Measurements from ENCODE around the gene MED7.
"Not testable (repeated sequence)": the region's sequence is repeated elsewhere in the genome, so short reads cannot be mapped to it uniquely, and the experiment has no call there.

MED7 gene, protein sequence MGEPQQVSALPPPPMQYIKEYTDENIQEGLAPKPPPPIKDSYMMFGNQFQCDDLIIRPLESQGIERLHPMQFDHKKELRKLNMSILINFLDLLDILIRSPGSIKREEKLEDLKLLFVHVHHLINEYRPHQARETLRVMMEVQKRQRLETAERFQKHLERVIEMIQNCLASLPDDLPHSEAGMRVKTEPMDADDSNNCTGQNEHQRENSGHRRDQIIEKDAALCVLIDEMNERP

DNA sequence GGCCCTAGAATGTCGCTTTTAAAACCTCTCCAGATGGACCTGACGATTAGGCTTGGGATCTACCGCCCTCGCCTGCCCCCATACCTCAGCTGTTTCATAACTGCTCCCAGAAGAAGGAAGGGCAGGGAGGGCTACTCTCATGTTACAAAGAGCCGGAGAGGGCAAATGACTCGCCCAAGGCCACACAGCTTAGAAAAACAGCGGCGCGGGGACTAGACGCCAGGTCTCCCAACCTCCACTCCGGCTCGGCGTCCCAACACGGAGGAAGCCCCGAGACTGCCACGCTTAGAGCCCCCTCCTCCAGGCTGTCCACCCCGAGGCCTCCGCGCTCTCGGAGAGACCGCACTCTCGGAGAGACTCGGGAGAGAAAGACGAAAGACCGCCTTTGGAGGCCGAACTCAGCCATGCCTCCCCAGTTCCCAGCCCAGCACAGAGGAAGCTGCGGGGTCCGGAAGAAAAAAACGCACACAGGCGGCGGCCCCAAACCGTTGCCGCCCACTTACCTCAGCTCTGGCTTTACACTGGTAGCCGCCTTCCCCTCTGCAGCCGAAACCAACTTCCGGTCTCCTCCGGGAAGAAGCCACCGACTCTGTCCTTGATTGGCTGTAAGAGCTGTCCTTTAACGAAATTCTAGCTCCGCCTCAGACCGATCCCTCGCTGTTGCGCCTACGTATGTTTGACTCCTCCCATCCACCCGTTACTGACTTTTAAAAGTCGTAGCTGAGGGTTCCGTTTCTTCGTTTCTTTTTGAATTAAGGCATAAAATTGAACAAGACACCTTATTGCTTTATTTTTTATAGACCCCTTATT, at the start of gene MED7:
MED7 (minus strand) TSS at position 549 of the 810 bp plus-strand sequence. CDS start 3,434 bp downstream, outside the sequence.
- peak within 1 kb of the TSS; percentile 96 for H3K4me3 Mint-ChIP-seq
- H3K27me3 Mint-ChIP-seq: no peaks in the 10 kb centered on the region
- H3K27ac Mint-ChIP-seq: peak within 1 kb of the TSS; percentile 98
- peaks cover 54% of the 10 kb centered on the region for H3K4me1 Mint-ChIP-seq (ENCODE audit: low read depth)
- H3K36me3 Mint-ChIP-seq (ENCODE audit: low read depth): peaks cover 54% of the 10 kb centered on the region
- H3K9me3 Mint-ChIP-seq: no peaks in the 10 kb centered on the region
- peak; percentile 86 for DNase-seq

DNA sequence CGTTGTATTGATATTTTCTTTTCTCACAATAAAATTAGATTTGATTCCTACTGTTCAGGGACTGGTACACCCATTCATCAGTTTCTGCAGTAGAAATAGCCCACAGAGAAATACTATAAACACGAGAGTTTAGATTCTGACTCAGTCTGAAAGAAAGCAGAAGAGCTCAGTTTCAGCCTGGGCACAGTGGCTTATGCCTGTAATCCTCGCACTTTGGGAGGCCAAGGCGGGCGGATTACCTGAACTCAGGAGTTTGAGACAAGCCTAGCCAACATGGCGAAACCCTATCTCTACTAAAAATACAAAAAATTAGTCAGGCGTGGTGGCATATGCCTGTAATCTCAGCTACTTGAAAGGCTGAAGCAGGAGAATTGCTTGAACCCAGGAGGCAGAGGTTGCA, 46.6 kb upstream of the MED7 start:
- Mint-ChIP-seq H3K27me3 (no peaks in the 10 kb centered on the region), H3K27ac (peak overlapping the region; percentile 93), H3K4me3 (peak overlapping the region; percentile 87), H3K4me1 (ENCODE audit: low read depth) (peaks cover 83% of the 10 kb centered on the region), H3K9me3 (no peaks in the 10 kb centered on the region), H3K36me3 (ENCODE audit: low read depth) (peaks cover 96% of the 10 kb centered on the region)
- DNase-seq: peak; percentile 68

DNA sequence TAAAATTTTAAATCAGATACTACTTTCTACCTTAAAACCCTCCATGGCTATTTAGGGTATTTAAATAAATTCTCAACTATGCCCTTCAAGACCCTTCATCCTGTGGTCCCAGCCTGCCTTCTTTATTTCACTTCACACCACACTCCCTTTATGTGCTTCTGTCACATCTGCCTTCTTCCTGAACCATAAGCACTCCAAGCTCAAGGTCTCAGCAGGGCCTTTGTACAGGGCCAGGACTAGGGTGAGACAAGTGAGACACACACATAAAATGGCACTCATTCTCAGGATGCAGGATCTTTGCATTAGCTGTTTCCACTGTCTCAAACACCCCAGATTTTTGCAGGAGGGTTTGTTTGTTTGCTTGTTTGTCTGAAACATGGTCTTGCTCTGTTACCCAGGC, 45.6 kb upstream of the MED7 start:
- H3K36me3 Mint-ChIP-seq (ENCODE audit: low read depth): peaks cover 96% of the 10 kb centered on the region
- peak overlapping the region; percentile 93 for H3K27ac Mint-ChIP-seq
- H3K4me3 Mint-ChIP-seq: peak overlapping the region; percentile 87
- no peaks in the 10 kb centered on the region for H3K9me3 Mint-ChIP-seq
- DNase-seq: peak; percentile 30
- H3K27me3 Mint-ChIP-seq: no peaks in the 10 kb centered on the region
- H3K4me1 Mint-ChIP-seq (ENCODE audit: low read depth): peaks cover 76% of the 10 kb centered on the region

DNA sequence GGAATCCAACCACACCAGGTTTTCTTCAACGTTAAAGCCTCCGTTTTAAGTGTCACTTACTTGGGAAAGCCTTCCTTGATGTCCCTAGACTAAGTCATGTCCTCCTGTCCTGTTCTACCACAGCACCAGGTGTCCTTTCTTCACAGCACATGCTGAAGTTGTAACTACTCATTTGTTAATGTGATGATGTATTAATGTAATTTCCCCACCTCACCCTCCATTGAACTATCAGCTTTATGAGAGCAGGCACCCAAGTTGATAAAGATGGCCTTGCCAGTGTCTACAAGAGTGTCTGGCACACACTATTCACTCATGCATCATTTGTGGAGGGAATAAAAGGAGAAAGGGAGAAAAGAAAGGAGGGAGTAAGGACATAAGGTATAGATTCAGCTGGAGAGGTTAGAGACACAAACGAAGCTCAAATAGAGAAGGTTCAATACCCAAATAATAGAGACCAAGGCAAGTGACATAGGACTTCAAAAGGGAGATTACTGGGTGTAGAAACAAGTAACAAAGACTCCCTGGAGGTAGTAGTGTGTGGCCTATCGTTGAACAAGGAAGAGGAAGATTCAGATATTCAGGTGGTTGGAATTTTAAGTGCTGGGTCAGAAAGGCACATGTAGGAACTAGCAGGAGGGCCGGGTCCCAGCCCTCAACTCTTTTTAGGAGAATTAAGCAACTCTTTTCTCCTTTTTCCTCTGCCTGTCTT, 44.5 kb upstream of the MED7 start:
- no peak for DNase-seq
- H3K27ac Mint-ChIP-seq: peak overlapping the region; percentile 93
- H3K4me1 Mint-ChIP-seq (ENCODE audit: low read depth): peaks cover 67% of the 10 kb centered on the region
- H3K36me3 Mint-ChIP-seq (ENCODE audit: low read depth): peaks cover 95% of the 10 kb centered on the region
- H3K27me3 Mint-ChIP-seq: no peaks in the 10 kb centered on the region
- peak overlapping the region; percentile 87 for H3K4me3 Mint-ChIP-seq
- H3K9me3 Mint-ChIP-seq: no peaks in the 10 kb centered on the region

DNA sequence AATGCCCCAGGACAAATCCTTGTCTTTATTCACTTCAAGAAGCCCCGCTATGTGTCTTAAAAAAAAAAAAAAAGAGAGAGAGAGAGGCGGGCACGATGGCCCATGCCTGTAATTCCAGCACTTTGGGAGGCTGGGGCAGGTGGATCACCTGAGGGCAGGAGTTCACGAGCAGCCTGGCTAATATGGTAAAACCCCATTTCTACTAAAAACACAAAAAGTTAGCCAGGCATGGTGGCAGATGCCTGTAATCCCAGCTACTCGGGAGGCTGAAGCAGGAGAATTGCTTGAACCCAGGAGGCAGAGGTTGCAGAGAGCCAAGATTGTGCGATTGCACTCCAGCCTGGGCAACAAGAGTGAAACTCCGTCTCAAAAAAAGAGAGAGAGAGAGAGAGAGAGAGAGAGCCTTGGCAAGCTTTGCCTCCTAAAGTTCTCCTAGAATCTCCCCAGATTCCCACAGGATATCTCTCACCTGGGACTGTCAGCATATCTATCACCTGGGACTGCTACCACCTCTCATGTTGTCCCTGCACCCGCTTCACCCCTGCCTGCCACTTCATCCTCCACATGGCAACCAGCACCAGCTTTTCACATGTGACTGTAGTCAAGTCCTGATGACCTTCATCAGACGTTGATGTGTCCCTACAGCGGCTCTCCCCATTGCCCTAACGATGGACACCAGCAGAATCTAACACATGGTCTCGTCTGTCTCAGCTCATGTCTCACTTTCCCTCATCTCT, 43.8 kb upstream of the MED7 start:
- DNase-seq: peak; percentile 64
- Mint-ChIP-seq H3K4me3 (peak overlapping the region; percentile 87), H3K36me3 (ENCODE audit: low read depth) (peaks cover 95% of the 10 kb centered on the region), H3K4me1 (ENCODE audit: low read depth) (peaks cover 60% of the 10 kb centered on the region), H3K9me3 (no peaks in the 10 kb centered on the region), H3K27me3 (no peaks in the 10 kb centered on the region), H3K27ac (peak overlapping the region; percentile 93)

DNA sequence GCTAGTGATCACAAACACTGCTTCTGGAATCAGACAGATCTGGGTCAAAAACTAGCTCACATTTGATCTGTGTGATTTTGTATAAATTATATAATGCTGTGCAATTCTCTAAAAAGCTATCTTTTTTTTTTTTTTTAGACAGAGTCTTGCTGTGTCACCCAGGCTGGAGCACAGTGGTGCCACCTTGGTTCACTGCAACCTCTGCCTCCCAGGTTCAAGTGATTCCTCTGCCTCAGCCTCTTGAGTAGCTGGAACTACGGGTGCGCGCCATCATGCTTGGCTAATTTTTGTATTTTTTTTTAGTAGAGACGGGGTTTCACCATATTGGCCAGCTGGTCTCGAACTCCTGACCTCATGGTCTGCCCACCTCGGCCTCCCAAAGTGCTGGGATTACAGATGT, 42.5 kb upstream of the MED7 start:
- DNase-seq: peak; percentile 35
- Mint-ChIP-seq H3K4me1 (ENCODE audit: low read depth) (peaks cover 52% of the 10 kb centered on the region), H3K27ac (peak overlapping the region; percentile 93), H3K36me3 (ENCODE audit: low read depth) (peaks cover 93% of the 10 kb centered on the region), H3K4me3 (peak overlapping the region; percentile 87)
- H3K27me3 Mint-ChIP-seq, H3K9me3 Mint-ChIP-seq: not testable (repeated sequence)

DNA sequence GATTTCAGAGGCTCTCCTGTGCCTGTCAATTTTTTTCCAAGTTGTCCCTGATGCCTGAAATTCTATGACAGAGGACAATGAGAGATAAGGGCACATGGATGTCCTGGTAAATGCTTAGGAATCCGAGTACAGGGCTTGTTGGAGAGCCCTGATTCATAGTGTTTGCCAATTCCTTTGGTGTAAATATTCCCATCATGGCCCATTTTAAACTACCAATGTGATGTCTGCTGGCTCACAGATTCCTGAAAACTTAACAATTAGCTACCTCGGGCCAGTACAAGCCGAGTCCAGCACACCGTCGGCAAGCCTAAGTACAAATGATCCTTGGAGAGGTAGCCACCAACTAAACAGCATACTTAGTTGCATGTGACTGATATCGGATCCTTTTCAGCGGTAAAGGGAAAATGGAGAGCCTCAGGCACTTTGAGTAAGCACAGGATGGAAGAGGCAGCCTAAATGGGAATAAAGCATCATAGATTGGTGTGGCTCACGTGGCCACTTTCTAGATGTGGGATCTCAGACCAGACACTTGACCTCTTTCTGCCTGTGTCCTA, 41.5 kb upstream of the MED7 start:
- Mint-ChIP-seq H3K27ac (peak overlapping the region; percentile 93), H3K36me3 (ENCODE audit: low read depth) (peaks cover 84% of the 10 kb centered on the region), H3K4me3 (peak overlapping the region; percentile 87), H3K4me1 (ENCODE audit: low read depth) (peaks cover 54% of the 10 kb centered on the region), H3K27me3 (no peaks in the 10 kb centered on the region), H3K9me3 (no peaks in the 10 kb centered on the region)
- peak; percentile 58 for DNase-seq

DNA sequence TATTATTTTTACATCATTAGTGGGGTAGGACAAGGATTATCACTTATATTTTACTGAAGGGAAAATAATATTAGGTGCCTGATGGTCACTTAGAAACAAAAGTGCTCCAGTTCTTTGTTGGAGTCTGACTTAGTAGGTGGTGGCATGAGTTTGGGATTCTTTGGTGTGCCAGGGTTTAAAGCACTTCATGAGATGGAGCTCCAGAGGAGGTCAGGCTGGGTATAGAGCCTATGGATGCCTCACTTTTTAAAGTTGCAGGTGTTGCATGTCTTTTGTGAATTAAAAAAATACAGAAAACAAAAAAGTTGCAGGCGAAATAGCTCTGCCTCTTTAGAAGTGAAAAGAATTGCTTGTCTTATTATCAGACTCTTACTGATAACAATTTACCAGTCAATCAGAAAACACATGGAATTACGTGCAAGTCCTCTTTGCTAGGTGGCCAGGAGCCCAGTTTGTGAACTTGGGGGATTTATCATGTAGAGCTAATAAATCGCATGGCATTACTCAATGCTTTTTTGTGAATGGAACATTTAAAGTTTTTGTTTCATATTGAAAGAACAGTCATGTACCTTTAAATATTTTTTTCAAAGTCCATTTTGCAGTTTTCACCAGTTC, 39.6 kb upstream of the MED7 start:
- Mint-ChIP-seq H3K36me3 (ENCODE audit: low read depth) (peaks cover 70% of the 10 kb centered on the region), H3K4me3 (peak overlapping the region; percentile 87), H3K27me3 (no peaks in the 10 kb centered on the region), H3K4me1 (ENCODE audit: low read depth) (peaks cover 55% of the 10 kb centered on the region), H3K9me3 (no peaks in the 10 kb centered on the region), H3K27ac (peak overlapping the region; percentile 94)
- peak; percentile 39 for DNase-seq

DNA sequence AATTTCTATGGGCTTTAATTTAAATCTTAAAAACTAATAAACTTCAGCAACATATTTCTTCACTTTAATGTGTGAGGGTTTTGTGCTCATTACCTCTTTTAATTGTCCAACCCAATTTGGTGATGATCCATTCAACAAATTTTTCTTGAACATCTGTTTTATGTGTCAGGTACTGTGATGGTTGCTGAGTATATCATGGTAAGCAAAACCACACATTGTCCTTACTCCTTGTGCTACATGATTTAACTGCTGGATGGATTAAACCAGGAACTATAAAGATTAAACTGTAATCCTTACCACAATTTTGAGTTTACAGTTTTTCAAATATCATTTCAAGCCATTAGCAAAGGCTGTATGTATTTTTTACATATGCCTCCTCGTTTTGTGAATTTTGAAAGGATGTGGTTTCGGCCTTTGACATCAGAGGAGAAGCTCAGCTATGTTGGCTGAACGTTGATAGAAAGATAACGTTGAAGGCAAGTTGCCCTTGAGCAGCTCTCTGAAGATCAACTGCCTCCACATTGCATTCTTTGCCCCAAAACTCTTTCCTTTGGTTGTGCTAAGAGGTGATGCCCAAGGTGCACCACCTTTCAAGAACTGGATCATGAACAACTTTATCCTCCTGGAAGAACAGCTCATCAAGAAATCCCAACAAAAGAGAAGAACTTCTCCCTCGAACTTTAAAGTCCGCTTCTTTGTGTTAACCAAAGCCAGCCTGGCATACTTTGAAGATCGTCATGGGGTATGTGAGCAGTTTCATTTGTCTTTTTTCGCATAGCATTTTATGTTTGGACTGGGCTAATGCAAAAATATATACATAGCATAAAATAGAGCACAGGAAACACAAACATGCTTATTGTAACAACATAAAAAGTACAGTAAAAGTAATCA, 38.0 kb upstream of the MED7 start, which contains the start of gene ITK:
ITK (plus strand) TSS at position 467 of the 891 bp plus-strand sequence; CDS start at position 605, 138 bp downstream.
- peak within 1 kb of the TSS; percentile 94 for H3K27ac Mint-ChIP-seq
- H3K4me1 Mint-ChIP-seq (ENCODE audit: low read depth): peaks cover 53% of the 10 kb centered on the region
- no peaks in the 10 kb centered on the region for H3K9me3 Mint-ChIP-seq
- peak; percentile 54 for DNase-seq
- H3K36me3 Mint-ChIP-seq (ENCODE audit: low read depth): peaks cover 53% of the 10 kb centered on the region
- peak within 1 kb of the TSS; percentile 87 for H3K4me3 Mint-ChIP-seq
- no peaks in the 10 kb centered on the region for H3K27me3 Mint-ChIP-seq

DNA sequence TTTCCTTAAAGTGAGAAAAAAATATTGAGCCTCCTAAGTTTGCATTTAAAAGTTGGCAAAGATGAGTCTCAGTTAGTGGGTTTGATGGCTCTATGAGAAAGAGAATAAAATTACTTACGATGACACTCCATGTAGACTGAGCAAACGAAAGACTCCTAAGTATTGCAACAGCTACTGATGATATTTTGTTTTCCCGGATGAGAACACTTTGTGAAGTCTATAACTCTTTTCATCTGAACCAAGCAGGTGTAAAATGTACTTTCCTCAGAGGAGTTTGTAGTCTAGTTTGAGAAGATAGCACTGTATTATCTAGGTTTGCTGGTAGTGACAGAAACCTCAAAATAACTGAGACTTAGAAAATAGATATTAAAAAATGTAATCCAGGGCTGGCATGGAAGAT, 36.3 kb upstream of the MED7 start:
- no peaks in the 10 kb centered on the region for H3K27me3 Mint-ChIP-seq
- H3K27ac Mint-ChIP-seq: peak overlapping the region; percentile 94
- no peaks in the 10 kb centered on the region for H3K9me3 Mint-ChIP-seq
- DNase-seq: no peak
- H3K36me3 Mint-ChIP-seq (ENCODE audit: low read depth): peaks cover 41% of the 10 kb centered on the region
- peak overlapping the region; percentile 87 for H3K4me3 Mint-ChIP-seq
- H3K4me1 Mint-ChIP-seq (ENCODE audit: low read depth): peaks cover 59% of the 10 kb centered on the region

DNA sequence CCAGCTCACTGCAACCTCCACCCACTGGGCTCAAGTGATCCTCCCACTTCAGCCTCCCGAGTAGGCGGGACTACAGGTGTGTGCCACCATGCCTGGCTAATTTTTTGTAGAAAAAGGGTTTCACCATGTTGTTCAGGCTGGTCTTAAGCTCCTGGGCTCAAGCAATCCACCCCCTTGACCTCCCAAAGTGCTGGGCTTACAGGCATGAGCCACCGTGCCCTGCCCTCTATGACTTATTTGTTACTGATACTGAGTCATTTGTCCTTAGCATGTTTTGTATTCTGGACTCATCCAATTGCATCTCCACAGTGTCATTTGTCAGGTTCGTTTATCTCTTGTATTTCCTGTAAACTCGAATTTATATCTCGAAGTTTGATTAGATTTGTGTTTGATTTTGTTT, 35.3 kb upstream of the MED7 start:
- peak overlapping the region; percentile 94 for H3K27ac Mint-ChIP-seq
- no peaks in the 10 kb centered on the region for H3K9me3 Mint-ChIP-seq
- H3K36me3 Mint-ChIP-seq (ENCODE audit: low read depth): peaks cover 32% of the 10 kb centered on the region
- H3K27me3 Mint-ChIP-seq: no peaks in the 10 kb centered on the region
- peaks cover 65% of the 10 kb centered on the region for H3K4me1 Mint-ChIP-seq (ENCODE audit: low read depth)
- DNase-seq: no peak
- H3K4me3 Mint-ChIP-seq: peak overlapping the region; percentile 87

DNA sequence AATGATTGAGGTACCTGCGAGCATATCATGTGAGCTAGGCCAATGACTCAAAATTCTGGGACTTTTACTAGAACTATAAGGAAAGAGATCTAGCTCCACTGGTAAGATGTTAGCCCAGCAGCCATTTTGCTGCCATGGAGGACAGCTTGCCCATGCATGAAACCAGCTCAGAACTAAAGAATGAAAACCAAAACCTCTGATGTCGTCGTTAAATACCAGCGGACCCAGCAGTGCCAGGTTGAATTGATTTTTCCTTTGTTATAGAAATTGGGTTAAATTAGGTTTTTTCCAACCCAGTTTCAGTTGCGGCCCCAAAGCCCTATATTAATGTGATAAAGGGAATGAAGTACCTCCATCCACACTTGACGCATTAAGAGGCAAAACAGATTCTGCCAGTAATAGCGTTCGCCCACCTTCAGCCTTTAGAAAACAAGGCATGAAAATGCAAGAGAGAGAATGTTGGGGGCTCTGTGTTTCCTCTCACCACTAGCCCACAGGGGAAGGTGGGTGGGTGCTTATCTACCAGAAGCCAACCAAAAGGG, 32.5 kb upstream of the MED7 start:
- H3K9me3 Mint-ChIP-seq: peaks cover 8% of the 10 kb centered on the region
- peaks cover 89% of the 10 kb centered on the region for H3K4me1 Mint-ChIP-seq (ENCODE audit: low read depth)
- peak overlapping the region; percentile 91 for H3K27ac Mint-ChIP-seq
- no peak for DNase-seq
- H3K36me3 Mint-ChIP-seq (ENCODE audit: low read depth): peaks cover 16% of the 10 kb centered on the region
- no peaks in the 10 kb centered on the region for H3K27me3 Mint-ChIP-seq
- H3K4me3 Mint-ChIP-seq: peak overlapping the region; percentile 26

Measured in activated T-cell treated with anti-CD3 and anti-CD28 coated beads, Interleukin-2, amount 50 U/mL, for 24 hours (primary cell).